Measurements from ENCODE around the gene ZNF385B. TPM values are rescaled to one million over a fixed set of nuclear protein-coding genes. Genes with fewer than 3 reads are reported as not detected.

The ZNF385B gene
- total RNA-seq, 1 experiment from 2014 or later, result 0.57 TPM

DNA sequence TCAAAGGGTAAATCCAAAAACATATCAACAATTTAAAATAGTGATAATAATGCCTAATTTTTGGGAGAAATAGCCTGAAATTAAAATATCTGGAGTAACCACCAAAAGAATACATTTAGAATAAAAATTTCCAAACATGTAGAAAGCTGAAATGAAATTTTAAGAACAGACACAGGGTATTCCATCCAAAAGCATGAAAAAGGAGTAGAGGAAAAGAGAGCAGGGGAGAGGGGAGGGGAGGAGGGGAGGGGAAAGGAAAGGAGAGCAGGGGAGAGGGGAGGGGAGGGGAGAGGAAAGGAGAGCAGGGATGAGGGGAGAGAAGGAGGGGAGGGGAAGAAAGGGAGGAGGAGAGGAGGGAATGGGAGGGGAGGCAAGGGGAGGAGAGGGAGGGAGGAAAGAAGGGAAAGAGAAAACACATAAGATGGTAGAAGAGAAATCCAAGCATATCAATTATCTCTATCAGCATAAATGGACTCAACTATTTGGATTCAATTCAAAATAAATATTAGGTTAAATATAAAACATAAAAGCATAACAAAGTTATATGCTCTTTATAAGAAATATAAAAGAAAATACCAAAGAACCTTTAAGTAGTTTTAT lies 141.1 kb downstream of the ZNF385B start:
- intact Hi-C loops (cut with micrococcal nuclease; ENCODE audit: unreplicated experiment), result no loop called here
- no TSS peak for BruUV-seq (replicated peaks)
- DNase-seq, result no peak
- Mint-ChIP-seq H3K36me3 (ENCODE audit: insufficient read depth, unreplicated experiment) (no peaks in the 10 kb centered on the region), H3K9me3 (ENCODE audit: low read depth, unreplicated experiment) (no peaks in the 10 kb centered on the region), H3K27me3 (ENCODE audit: unreplicated experiment) (no peaks in the 10 kb centered on the region), H3K4me1 (ENCODE audit: low read depth, unreplicated experiment) (no peaks in the 10 kb centered on the region), H3K4me3 (ENCODE audit: low read depth, unreplicated experiment) (no peak overlapping the region), H3K27ac (ENCODE audit: unreplicated experiment) (no peak overlapping the region)
- TF ChIP-seq, protein P1, sequence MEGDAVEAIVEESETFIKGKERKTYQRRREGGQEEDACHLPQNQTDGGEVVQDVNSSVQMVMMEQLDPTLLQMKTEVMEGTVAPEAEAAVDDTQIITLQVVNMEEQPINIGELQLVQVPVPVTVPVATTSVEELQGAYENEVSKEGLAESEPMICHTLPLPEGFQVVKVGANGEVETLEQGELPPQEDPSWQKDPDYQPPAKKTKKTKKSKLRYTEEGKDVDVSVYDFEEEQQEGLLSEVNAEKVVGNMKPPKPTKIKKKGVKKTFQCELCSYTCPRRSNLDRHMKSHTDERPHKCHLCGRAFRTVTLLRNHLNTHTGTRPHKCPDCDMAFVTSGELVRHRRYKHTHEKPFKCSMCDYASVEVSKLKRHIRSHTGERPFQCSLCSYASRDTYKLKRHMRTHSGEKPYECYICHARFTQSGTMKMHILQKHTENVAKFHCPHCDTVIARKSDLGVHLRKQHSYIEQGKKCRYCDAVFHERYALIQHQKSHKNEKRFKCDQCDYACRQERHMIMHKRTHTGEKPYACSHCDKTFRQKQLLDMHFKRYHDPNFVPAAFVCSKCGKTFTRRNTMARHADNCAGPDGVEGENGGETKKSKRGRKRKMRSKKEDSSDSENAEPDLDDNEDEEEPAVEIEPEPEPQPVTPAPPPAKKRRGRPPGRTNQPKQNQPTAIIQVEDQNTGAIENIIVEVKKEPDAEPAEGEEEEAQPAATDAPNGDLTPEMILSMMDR (IDR thresholded peaks at IDR 0.05; ENCODE audit: unreplicated experiment), result no peak
- CTCF ChIA-PET, result interaction anchor here (0.6 kb wide), 1 partner anchor 130 kb away, joined by 3 read pairs; no protein-coding TSS in a partner anchor

GRCh38 chr2:179715871-179716270 lies 145.5 kb downstream of the ZNF385B start:
- Mint-ChIP-seq H3K4me3 (ENCODE audit: low read depth, unreplicated experiment) (no peak overlapping the region), H3K36me3 (ENCODE audit: insufficient read depth, unreplicated experiment) (no peaks in the 10 kb centered on the region), H3K27me3 (ENCODE audit: unreplicated experiment) (no peaks in the 10 kb centered on the region), H3K4me1 (ENCODE audit: low read depth, unreplicated experiment) (no peaks in the 10 kb centered on the region), H3K27ac (ENCODE audit: unreplicated experiment) (no peak overlapping the region), H3K9me3 (ENCODE audit: low read depth, unreplicated experiment) (no peaks in the 10 kb centered on the region)
- TF ChIP-seq, protein P1 (IDR thresholded peaks at IDR 0.05; ENCODE audit: unreplicated experiment), result no peak
- CTCF ChIA-PET, result no interaction called here
- BruUV-seq (replicated peaks), result no TSS peak
- DNase-seq, result no peak
- intact Hi-C loops (cut with micrococcal nuclease; ENCODE audit: unreplicated experiment), result no loop called here

DNA sequence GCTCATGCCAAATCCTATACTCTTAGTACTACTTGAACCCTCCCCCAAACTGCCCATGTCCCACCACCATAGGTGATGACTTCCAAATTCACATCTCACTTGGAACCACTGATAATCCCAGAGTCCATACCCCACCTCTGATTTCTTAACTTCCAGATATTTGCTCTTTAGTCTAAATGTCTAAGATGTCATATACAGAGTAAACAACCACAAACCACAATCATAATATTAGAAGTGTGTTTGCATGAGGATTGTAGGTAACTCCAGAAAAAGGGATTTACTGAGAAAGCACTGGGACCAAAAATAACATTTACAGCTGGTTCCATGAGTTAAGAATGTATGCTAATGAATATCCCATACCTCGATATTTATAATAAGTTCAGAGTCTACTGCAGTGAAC lies 146.2 kb downstream of the ZNF385B start:
- Mint-ChIP-seq H3K9me3 (ENCODE audit: low read depth, unreplicated experiment) (no peaks in the 10 kb centered on the region), H3K4me3 (ENCODE audit: low read depth, unreplicated experiment) (no peak overlapping the region), H3K36me3 (ENCODE audit: insufficient read depth, unreplicated experiment) (no peaks in the 10 kb centered on the region), H3K27ac (ENCODE audit: unreplicated experiment) (no peak overlapping the region), H3K4me1 (ENCODE audit: low read depth, unreplicated experiment) (no peaks in the 10 kb centered on the region), H3K27me3 (ENCODE audit: unreplicated experiment) (no peaks in the 10 kb centered on the region)
- TF ChIP-seq, protein P1 (IDR thresholded peaks at IDR 0.05; ENCODE audit: unreplicated experiment), result no peak
- no TSS peak for BruUV-seq (replicated peaks)
- CTCF ChIA-PET, result no interaction called here
- intact Hi-C loops (cut with micrococcal nuclease; ENCODE audit: unreplicated experiment), result no loop called here
- no peak for DNase-seq

DNA sequence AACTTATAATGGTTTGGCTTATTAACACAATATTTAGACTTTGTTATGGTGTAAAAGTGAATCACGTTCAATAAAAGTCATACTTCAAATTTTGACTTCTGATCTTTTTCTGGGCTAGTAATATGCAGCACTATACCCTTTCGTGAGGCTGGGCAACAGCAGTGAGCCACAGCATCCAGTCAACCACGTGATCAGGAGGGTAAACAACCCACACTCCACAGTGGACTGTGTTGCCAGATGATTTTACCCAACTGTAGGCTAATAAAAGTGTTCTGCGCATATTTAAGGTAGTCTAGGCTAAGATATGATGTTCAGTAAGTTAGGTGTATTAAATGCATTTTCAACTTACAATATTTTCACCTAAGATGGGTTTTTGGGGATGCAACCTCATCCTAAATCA lies 148.6 kb downstream of the ZNF385B start:
- intact Hi-C loops (cut with micrococcal nuclease; ENCODE audit: unreplicated experiment), result no loop called here
- Mint-ChIP-seq H3K4me1 (ENCODE audit: low read depth, unreplicated experiment) (no peaks in the 10 kb centered on the region), H3K9me3 (ENCODE audit: low read depth, unreplicated experiment) (peaks cover 2% of the 10 kb centered on the region), H3K4me3 (ENCODE audit: low read depth, unreplicated experiment) (no peak overlapping the region), H3K27me3 (ENCODE audit: unreplicated experiment) (no peaks in the 10 kb centered on the region), H3K36me3 (ENCODE audit: insufficient read depth, unreplicated experiment) (no peaks in the 10 kb centered on the region), H3K27ac (ENCODE audit: unreplicated experiment) (no peak overlapping the region)
- CTCF ChIA-PET, result no interaction called here
- DNase-seq, result no peak
- BruUV-seq (replicated peaks), result no TSS peak
- TF ChIP-seq, protein P1 (IDR thresholded peaks at IDR 0.05; ENCODE audit: unreplicated experiment), result no peak

Measured in Calu3 (cell line).